ENCODE data around the gene TAMM41.
"Not testable (repeated sequence)": the region's sequence is repeated elsewhere in the genome, so short reads cannot be mapped to it uniquely, and the experiment has no call there.

Gene TAMM41

DNA sequence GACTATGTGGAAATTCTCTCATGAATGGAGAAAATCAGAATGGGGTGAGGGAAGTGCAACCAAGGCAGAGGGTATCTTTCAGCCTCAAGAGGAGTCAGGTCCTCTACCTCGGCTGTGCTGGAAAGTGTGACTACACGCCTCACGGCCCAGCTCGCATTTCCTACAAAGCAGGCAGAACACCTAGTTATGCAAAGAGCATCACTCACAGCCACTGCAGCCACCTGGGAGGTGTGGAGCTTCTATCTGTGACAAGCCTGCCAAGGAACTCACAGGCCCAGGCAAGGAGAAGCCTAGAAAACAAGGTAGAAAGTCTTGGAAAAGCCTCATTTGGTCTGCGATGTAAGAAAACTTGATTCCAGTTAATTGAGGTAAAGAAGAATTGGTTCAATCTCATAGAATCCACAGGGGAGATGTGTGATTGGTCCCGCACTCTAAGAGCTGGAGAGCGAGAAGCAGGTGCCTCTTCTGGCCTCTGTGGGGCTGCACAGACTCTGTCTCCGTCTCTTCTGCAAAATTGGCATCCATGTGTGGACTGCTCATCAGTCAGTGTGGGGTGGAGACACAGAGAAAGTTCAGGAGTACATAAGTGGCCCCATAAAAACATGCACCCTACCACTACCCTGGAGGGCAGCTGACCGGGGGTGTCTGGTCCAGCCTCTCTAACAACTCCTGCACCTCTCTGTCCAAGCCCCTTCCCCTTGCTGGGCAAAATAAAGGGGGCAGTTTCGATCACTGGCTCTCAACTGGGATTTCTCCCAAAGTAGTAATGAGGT, 76.8 kb downstream of the TAMM41 start:
- in situ Hi-C loops (cut with HindIII; ENCODE audit: low sequenced_read_pairs) = no loop called here

DNA sequence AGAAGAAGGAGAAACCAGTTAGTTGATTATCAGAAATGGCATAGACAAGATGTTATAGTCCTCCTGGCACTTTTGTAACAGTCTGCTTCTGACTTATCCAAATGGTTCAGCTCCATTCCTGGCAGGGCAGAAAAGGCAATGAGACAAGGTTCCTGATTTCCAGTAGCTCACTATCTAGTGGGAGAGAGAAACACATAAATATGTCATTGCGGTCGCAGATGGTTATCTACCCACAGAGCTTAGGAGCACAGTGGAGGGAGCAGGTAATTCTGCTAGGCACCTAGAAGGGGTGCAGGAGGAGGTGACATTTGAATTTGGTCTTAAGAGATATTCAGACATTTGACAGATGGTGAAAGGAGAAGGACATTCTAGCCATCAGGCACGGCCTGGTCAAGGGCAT, 78.1 kb downstream of the TAMM41 start:
- in situ Hi-C loops (cut with HindIII; ENCODE audit: low sequenced_read_pairs) = no loop called here

DNA sequence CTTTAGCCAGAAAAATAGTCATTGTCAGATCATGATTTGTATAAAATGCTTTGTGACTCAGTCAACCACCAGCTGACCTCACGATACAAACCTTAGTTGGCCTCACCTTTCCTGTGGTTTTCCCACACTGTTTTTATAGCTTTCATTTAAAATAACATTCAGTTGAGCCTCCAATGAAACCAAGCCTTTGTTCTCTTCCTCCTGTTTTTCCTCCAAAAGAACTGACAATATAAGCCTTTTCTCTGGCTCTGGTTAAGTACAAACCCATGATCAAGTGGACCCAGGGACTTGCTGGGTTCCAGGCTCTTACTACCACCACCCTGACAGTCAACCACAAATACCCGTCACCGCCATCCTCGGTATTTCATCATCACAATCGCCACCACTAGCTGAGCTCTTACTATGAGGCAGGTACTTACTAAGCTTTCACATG, 81.7 kb downstream of the TAMM41 start:
- in situ Hi-C loops (cut with HindIII; ENCODE audit: low sequenced_read_pairs) = loop anchor here (5.0 kb wide), 1 partner anchor 47 kb away; no protein-coding TSS in a partner anchor

DNA sequence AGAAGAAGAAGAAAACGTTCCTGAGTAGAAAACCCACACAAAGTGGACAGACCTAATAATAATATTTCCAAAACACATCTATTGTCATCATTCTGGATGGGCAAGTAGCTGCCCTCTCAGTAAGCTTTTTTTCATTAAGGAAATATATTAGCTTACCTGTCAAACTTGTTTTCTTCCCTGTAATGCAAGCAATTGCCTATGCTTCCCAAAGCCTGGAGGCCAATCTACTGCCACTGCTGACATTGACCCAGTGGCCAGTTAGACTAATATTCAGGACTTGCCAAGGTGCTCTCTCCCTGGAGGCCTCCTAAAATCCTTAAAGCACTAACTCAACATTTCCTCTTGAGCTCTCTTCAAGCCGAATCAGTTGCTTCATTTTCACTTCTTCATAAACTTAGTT, 86.7 kb downstream of the TAMM41 start:
- in situ Hi-C loops (cut with HindIII; ENCODE audit: low sequenced_read_pairs) = loop anchor here (5.0 kb wide), 1 partner anchor 52 kb away; no protein-coding TSS in a partner anchor

DNA sequence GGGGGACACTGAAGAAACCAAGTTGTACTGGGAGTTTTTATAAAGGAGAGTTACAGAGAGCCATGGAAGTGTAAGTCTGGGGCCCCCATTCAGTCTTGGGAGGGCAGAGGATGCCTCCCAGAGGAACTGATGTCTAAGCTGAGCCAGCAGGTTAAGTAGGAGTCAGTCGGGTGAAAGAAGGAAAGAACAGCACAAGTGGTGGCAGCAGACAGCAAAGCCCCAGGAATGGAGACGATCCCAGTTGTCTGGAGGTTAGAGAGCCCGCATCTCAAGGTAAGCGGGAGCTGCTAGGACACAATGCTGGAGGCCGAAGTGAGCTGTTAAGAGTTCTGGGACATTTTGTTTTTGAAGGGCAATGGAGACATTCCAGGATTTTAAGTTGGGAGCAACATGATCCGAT, 88.8 kb downstream of the TAMM41 start:
- in situ Hi-C loops (cut with HindIII; ENCODE audit: low sequenced_read_pairs) = no loop called here

DNA sequence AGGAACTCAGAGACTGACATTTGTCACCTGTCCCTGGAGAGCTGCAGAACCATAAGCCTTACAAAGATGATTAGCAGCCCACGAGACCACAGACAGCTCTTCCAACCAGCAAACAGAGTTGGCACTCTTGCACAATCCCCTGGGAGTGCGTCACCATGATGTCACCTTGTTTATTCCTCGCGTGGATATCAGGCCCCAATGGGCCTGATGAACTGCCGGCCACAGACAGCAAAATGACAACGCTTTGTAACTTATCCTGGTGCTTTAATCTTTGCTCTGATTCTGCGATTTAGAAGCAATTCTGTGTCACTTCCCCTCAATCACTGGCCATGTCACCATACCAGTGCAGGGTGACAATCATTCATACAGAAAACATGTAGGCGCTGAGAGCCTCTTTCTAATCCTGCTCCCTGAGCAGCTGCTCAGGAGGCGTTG, 89.2 kb downstream of the TAMM41 start:
- in situ Hi-C loops (cut with HindIII; ENCODE audit: low sequenced_read_pairs) = no loop called here

DNA sequence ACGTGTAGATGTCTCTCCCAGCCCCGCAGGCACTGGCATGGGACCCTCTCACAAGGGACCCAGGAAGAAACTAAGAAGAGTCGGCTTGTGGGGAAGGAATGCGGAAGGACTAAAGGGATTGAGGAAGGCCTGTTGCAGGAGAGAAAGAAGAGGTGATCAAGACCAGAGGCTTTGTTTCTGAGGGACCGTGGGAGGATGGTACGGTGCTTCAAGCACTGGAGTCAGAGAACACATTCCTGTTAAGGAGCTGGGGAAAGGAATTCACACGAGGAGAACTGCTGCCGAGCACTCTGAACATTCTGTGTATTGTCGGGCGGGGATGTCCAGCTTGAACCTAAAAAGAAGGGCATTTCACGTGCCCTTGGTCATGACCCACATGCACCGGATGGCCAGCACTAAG, 91.4 kb downstream of the TAMM41 start:
- in situ Hi-C loops (cut with HindIII; ENCODE audit: low sequenced_read_pairs) = no loop called here

DNA sequence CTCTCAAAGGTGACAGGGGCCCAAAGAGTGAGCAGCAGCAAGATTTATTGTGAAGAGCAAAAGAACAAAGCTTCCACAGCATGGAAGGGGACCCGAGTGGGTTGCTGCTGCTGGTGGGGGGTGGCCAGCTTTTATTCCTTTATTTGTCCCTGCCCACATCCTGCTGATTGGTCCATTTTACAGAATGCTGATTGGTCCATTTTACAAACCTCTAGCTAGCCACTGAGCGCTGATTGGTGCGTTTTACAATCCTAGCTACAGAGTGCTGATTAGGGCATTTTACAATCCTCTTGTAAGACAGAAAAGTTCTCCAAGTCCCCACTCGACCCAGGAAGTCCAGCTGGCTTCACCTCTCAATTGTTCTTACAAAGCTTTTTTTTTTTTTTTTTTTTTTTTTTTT, 94.4 kb downstream of the TAMM41 start:
- in situ Hi-C loops (cut with HindIII; ENCODE audit: low sequenced_read_pairs) = loop anchor here (5.0 kb wide), 1 partner anchor 105 kb away; no protein-coding TSS in a partner anchor

DNA sequence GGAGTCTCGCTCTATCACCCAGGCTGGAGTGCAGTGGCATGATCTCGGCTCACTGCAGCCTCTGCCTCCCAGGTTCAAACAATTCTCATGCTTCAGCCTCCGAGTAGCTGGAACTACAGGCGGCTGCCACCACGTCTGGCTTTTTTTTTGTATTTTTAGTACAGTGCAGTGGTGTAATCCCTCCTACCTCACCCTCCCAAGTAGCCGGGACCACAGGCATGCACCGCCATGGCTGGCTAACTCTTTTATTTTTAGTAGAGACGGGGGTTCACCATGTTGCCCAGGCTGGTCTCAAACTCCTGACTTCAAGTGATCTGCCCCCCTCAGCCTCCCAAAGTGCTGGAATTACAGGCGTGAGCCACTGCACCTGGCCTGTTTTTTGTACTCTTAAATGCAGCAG, 98.4 kb downstream of the TAMM41 start:
- in situ Hi-C loops (cut with HindIII; ENCODE audit: low sequenced_read_pairs) = not testable (repeated sequence)

All from endothelial cell of hepatic sinusoid (primary cell).